Activated CD4-positive, alpha-beta memory T cell treated with anti-CD3 and anti-CD28 coated beads, Interleukin-2, amount 10 ng/mL, durations not matched to agents 7 days and 5 days (primary cell): ENCODE measurements around the gene MAB21L2. TPM values are rescaled to one million over a fixed set of nuclear protein-coding genes. Genes with fewer than 3 reads are reported as not detected.
"Not testable (repeated sequence)": the region's sequence is repeated elsewhere in the genome, so short reads cannot be mapped to it uniquely, and the experiment has no call there.

Source experiments
- CTCF ChIA-PET: fragments of 350-600 bp; sonication (Branson Sonifier 250); formaldehyde crosslinking; loops from one replicate; lab custom pipeline; 2021; ENCODE audit warnings: antibody characterized with exemption, inconsistent platforms; lab: Charles Lee
- POLR2A ChIA-PET: fragments of 350-600 bp; sonication (Branson Sonifier 250); formaldehyde crosslinking; loops from one replicate; lab custom pipeline; 2021; ENCODE audit warnings: antibody characterized with exemption; lab: Charles Lee
- DNase-seq: peaks from one replicate; pipeline ENCODE4 v3.0.0-alpha.2; 2020
- H3K27ac Mint-ChIP-seq: one replicate; pipeline ENCODE4 v1.8.0; 2021; ENCODE audit warnings: mild to moderate bottlenecking, mixed read lengths
- H3K27me3 Mint-ChIP-seq: one replicate; pipeline ENCODE4 v1.8.0; 2021; ENCODE audit warnings: mixed read lengths
- H3K36me3 Mint-ChIP-seq: one replicate; pipeline ENCODE4 v1.8.0; 2021; ENCODE audit warnings: low read depth, mixed read lengths
- H3K4me1 Mint-ChIP-seq: one replicate; pipeline ENCODE4 v1.8.0; 2021; ENCODE audit warnings: mixed read lengths
- H3K4me3 Mint-ChIP-seq: one replicate; pipeline ENCODE4 v1.8.0; 2021; ENCODE audit warnings: mild to moderate bottlenecking, mixed read lengths
- H3K9me3 Mint-ChIP-seq: one replicate; pipeline ENCODE4 v1.8.0; 2021; ENCODE audit warnings: mixed read lengths
- total RNA-seq, 2 experiments: library from RNA; stranded (reverse); gene quantifications; one replicate each; pipeline ENCODE4 v1.2.3, GENCODE V29; 2021

The MAB21L2 gene
- total RNA-seq, 2 experiments from 2014 or later = not detected

GRCh38 chr4:150562751-150563150, 19.2 kb upstream of the MAB21L2 start:
- Mint-ChIP-seq H3K9me3 (peaks cover 11% of the 10 kb centered on the region), H3K4me1 (no peaks in the 10 kb centered on the region), H3K27ac (no peak overlapping the region), H3K4me3 (no peak overlapping the region), H3K27me3 (no peaks in the 10 kb centered on the region), H3K36me3 (peaks cover 19% of the 10 kb centered on the region)
- ChIA-PET CTCF (no interaction called here), POLR2A (no interaction called here)
- no peak for DNase-seq

- H3K4me1 Mint-ChIP-seq, H3K9me3 Mint-ChIP-seq, DNase-seq, POLR2A ChIA-PET, CTCF ChIA-PET, H3K27ac Mint-ChIP-seq, H3K27me3 Mint-ChIP-seq, H3K4me3 Mint-ChIP-seq: not testable (repeated sequence)
- peaks cover 18% of the 10 kb centered on the region for H3K36me3 Mint-ChIP-seq
Measured at GRCh38 chr4:150564967-150565366, 17.0 kb upstream of the MAB21L2 start.

GRCh38 chr4:150567070-150567469, 14.9 kb upstream of the MAB21L2 start:
- H3K4me3 Mint-ChIP-seq = no peak overlapping the region

DNA sequence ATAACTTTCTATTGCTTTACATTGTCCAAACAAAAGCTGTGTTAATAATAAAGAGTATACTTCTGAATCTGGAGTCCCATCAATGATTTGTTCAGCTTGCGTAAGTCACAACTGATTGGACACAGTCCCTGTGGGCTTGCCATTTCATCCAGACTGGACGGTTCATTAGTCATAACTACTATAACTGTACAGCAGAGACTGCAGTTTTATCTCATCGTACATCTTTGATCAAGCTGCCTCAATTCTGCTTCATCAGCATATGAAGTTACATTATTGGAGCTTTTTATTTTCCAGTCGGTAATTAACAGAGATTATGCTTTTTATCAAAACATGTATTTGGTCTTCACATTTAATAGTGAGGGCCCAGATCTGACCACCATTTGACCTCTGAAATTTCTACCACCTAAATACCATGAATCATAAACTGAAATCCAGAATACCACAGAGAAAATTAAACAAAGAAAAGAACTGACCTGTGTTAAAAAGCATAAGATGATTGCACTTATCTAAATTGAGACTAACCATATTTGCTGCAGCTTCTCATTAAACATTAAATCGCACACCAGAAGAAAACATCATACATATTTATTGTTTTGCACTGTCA, 12.5 kb upstream of the MAB21L2 start:
- no peak overlapping the region for H3K27ac Mint-ChIP-seq
- peaks cover 3% of the 10 kb centered on the region for H3K4me1 Mint-ChIP-seq
- no peak overlapping the region for H3K4me3 Mint-ChIP-seq
- H3K9me3 Mint-ChIP-seq = peaks cover 6% of the 10 kb centered on the region
- CTCF ChIA-PET = no interaction called here
- H3K36me3 Mint-ChIP-seq = peaks cover 10% of the 10 kb centered on the region
- DNase-seq = no peak
- POLR2A ChIA-PET = no interaction called here
- H3K27me3 Mint-ChIP-seq = no peaks in the 10 kb centered on the region

More at GRCh38 chr4:150567070-150567469, 14.9 kb upstream of the MAB21L2 start:
- ChIA-PET POLR2A (no interaction called here), CTCF (interaction anchor here (1.0 kb wide), 1 partner anchor 10 kb away, joined by 3 read pairs; no protein-coding TSS in a partner anchor)
- no peak for DNase-seq
- H3K9me3 Mint-ChIP-seq = peaks cover 9% of the 10 kb centered on the region
- no peaks in the 10 kb centered on the region for H3K27me3 Mint-ChIP-seq
- no peak overlapping the region for H3K27ac Mint-ChIP-seq
- H3K4me1 Mint-ChIP-seq = no peaks in the 10 kb centered on the region
- peaks cover 18% of the 10 kb centered on the region for H3K36me3 Mint-ChIP-seq

GRCh38 chr4:150569998-150570535, 11.9 kb upstream of the MAB21L2 start:
- H3K4me3 Mint-ChIP-seq = no peak overlapping the region
- CTCF ChIA-PET = no interaction called here

GRCh38 chr4:150570862-150571261, 11.1 kb upstream of the MAB21L2 start:
- no peak overlapping the region for H3K4me3 Mint-ChIP-seq
- no peaks in the 10 kb centered on the region for H3K27me3 Mint-ChIP-seq
- ChIA-PET CTCF (no interaction called here), POLR2A (no interaction called here)
- no peak for DNase-seq
- no peaks in the 10 kb centered on the region for H3K9me3 Mint-ChIP-seq
- peaks cover 3% of the 10 kb centered on the region for H3K4me1 Mint-ChIP-seq
- H3K27ac Mint-ChIP-seq = no peak overlapping the region
- peaks cover 3% of the 10 kb centered on the region for H3K36me3 Mint-ChIP-seq

More at GRCh38 chr4:150569998-150570535, 11.9 kb upstream of the MAB21L2 start:
- POLR2A ChIA-PET = no interaction called here
- H3K27ac Mint-ChIP-seq = no peak overlapping the region
- DNase-seq = no peak
- no peaks in the 10 kb centered on the region for H3K27me3 Mint-ChIP-seq
- peaks cover 3% of the 10 kb centered on the region for H3K4me1 Mint-ChIP-seq
- peaks cover 4% of the 10 kb centered on the region for H3K36me3 Mint-ChIP-seq
- peaks cover under 1% of the 10 kb centered on the region for H3K9me3 Mint-ChIP-seq

DNA sequence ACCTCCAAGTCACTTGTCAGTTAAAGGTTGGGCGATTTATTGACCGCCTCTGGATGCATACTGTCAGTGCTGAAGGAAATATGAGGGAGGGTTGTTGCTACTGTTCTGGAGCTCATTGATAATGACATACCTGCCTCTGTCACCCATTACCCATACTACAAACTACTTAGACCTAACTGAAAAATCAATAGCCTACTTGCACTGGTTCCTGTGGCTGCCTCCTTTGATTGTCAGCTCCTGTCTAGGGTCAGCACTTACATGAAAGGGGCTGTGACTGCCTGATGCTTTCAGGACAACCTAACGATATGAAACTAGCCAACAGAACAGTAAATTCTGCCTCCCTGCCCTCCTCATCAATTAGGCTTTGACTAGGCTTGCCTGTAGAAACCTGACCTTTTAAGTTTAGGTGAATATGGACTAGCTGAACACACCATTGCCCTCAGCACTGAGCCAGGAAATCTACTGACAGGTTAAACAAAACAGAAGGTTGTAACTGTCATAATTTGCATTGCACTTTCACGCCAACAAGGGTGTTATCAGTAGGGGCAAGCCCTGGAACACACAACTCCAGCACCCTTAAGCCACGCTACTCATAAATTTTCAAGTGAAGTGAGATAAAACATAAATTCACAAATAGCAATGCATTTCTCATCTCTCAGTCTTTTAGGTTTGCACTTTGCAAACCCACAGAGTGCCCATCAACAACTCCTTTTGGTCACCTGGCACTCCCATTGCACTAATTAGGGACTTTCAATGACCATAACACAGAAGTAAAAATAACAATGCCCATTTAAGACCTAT, 9.0 kb upstream of the MAB21L2 start:
- Mint-ChIP-seq H3K27me3 (no peaks in the 10 kb centered on the region), H3K27ac (no peak overlapping the region), H3K9me3 (no peaks in the 10 kb centered on the region), H3K4me3 (no peak overlapping the region), H3K4me1 (peaks cover 3% of the 10 kb centered on the region), H3K36me3 (no peaks in the 10 kb centered on the region)
- DNase-seq = no peak
- POLR2A ChIA-PET = no interaction called here
- CTCF ChIA-PET = interaction anchor here (0.5 kb wide), 1 partner anchor 141 kb away, joined by 3 read pairs; no protein-coding TSS in a partner anchor

DNA sequence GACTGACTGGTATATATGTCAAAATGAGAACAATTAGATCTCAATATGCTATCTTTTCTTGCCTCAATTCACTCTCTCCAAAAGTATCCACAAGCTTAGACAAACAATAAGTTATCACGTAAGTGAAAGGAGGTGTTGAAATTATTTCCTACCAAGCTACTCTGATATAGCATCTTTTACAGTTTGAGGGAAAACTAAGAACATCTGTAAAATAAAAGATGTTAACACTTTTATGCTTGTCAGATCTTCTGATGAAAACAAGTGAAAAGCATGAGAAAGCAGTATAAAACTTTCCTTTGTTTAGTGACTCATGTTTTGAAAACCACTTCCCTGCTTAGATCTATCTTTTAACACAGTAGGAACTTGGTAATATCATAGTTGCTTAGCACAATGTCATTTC, 8.4 kb upstream of the MAB21L2 start:
- H3K27ac Mint-ChIP-seq = no peak overlapping the region
- ChIA-PET POLR2A (no interaction called here), CTCF (no interaction called here)
- no peak for DNase-seq
- H3K4me3 Mint-ChIP-seq = no peak overlapping the region
- no peaks in the 10 kb centered on the region for H3K27me3 Mint-ChIP-seq
- H3K4me1 Mint-ChIP-seq = peaks cover 3% of the 10 kb centered on the region
- H3K36me3 Mint-ChIP-seq = no peaks in the 10 kb centered on the region
- H3K9me3 Mint-ChIP-seq = no peaks in the 10 kb centered on the region

- peaks cover 6% of the 10 kb centered on the region for H3K36me3 Mint-ChIP-seq
- POLR2A ChIA-PET = no interaction called here
- H3K27me3 Mint-ChIP-seq = no peaks in the 10 kb centered on the region
- H3K4me3 Mint-ChIP-seq = no peak overlapping the region
- no peak for DNase-seq
- H3K9me3 Mint-ChIP-seq = peaks cover 2% of the 10 kb centered on the region
- H3K4me1 Mint-ChIP-seq = peaks cover 3% of the 10 kb centered on the region
- CTCF ChIA-PET = no interaction called here
- H3K27ac Mint-ChIP-seq = no peak overlapping the region
Measured at GRCh38 chr4:150574678-150575077, 7.3 kb upstream of the MAB21L2 start.

DNA sequence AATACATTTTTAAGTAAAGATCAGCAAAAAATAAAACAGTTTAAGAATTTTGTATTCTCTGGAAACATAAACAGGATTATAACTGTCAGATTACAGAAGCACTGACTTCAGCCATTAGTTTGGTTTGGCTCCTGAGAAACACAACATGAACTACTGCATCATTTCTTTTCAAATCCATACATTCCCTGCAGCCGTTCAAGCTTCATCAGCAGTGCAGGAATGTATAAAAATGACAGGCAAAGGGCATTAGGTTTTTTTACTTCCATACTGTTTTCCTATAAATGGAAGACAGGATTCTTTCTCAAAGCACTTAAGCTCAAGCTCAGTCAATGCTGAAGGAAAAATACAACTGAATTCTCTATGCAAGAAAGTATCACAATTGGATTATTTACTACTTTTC, 4.2 kb upstream of the MAB21L2 start:
- ChIA-PET CTCF (no interaction called here), POLR2A (no interaction called here)
- no peak for DNase-seq
- Mint-ChIP-seq H3K36me3 (peaks cover 30% of the 10 kb centered on the region), H3K27me3 (no peaks in the 10 kb centered on the region), H3K4me3 (no peak overlapping the region), H3K9me3 (peaks cover 11% of the 10 kb centered on the region), H3K4me1 (peaks cover 3% of the 10 kb centered on the region), H3K27ac (no peak overlapping the region)

DNA sequence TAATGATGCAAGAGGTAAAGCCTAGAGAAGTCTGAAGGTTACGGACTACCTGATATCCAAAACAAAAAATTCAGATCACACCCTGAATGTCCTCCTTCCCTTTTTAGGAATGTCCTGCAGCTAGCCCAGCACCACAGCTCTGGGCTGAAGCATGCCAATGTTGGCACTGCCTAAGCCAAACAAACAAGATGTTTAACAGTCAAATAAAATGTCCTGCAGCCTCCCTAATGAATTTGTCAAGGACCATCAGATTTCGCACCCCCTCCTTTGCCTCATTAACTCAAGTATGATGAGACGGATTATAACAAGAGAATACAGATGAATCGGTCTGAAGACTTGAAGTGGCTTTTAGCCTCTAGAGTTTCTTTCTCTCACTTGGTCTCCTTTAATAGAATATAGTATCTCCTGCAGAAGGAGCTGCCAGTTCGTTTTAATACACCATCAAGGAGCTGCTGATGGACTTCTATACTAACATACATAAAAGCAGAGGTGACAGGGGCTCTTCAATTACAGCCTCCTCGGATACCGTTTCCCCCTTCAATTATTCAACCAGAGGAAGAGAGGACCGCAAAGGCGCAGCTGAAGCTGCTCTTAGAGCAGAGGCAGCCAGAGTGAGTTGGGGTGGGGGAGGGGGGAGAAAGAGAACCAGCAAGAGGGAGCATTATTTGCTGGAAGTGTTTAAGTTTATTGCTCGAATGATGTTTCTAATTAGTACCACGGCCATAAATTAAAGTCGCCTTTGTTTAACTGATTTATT, 3.0 kb upstream of the MAB21L2 start:
- ChIA-PET POLR2A (no interaction called here), CTCF (interaction anchor here (0.7 kb wide), 1 partner anchor 140 kb away, joined by 5 read pairs; no protein-coding TSS in a partner anchor)
- no peak overlapping the region for H3K27ac Mint-ChIP-seq
- no peak for DNase-seq
- H3K27me3 Mint-ChIP-seq = no peaks in the 10 kb centered on the region
- H3K4me3 Mint-ChIP-seq = no peak overlapping the region
- no peaks in the 10 kb centered on the region for H3K4me1 Mint-ChIP-seq
- peaks cover 39% of the 10 kb centered on the region for H3K36me3 Mint-ChIP-seq
- H3K9me3 Mint-ChIP-seq = peaks cover 13% of the 10 kb centered on the region

GRCh38 chr4:150579551-150580234, 2.3 kb upstream of the MAB21L2 start:
- DNase-seq = no peak
- Mint-ChIP-seq H3K4me3 (no peak overlapping the region), H3K4me1 (no peaks in the 10 kb centered on the region), H3K9me3 (peaks cover 13% of the 10 kb centered on the region), H3K36me3 (peaks cover 42% of the 10 kb centered on the region), H3K27ac (no peak overlapping the region), H3K27me3 (no peaks in the 10 kb centered on the region)
- ChIA-PET CTCF (no interaction called here), POLR2A (no interaction called here)
